NB4 (cell line): Measurements from ENCODE around the gene KLHL2.

Source experiments
- CTCF ChIP-seq: IDR thresholded peaks from one replicate; pipeline ENCODE4 v1.5.1; 2012; ENCODE audit warnings: low read depth, low read length
- POLR2A ChIP-seq: IDR thresholded peaks from 2 replicates; pipeline ENCODE4 v1.6.1; 2011; ENCODE audit warnings: mild to moderate bottlenecking; ENCODE audit not compliant: insufficient read length; ENCODE audit errors: extremely low read depth

GRCh38 chr4:165312506-165312905 lies 105.1 kb downstream of the KLHL2 start:
- TF ChIP-seq POLR2A, result no peak
- TF ChIP-seq CTCF, result no peak
